Gastroesophageal sphincter (tissue), 3 donors: ENCODE results near the gene C4B.
A peak's percentile ranks its signal among the peaks of the same experiment; 100 is the strongest.

ENCODE experiments used
- CTCF ChIP-seq, 4 experiments: fragments of 200-600 bp in 2 of 4; fragments of 450-650 bp in 2 of 4; sonication (generic) in 1 of 4; IDR thresholded peaks; one replicate each; pipeline ENCODE4 v1.5.1; 2017 to 2019; ENCODE audit warnings: antibody characterized with exemption in 4 of 4, mild to moderate bottlenecking in 2 of 4, moderate library complexity in 2 of 4
- EP300 ChIP-seq: sonication (generic); formaldehyde crosslinking; IDR thresholded peaks from one replicate; pipeline ENCODE4 v1.6.1; 2017; ENCODE audit warnings: antibody characterized with exemption, mild to moderate bottlenecking
- POLR2A ChIP-seq, 2 donors: fragments of 450-650 bp; IDR thresholded peaks; one replicate each; pipeline ENCODE4 v1.6.1; 2017; ENCODE audit warnings: antibody characterized with exemption in 2 of 2, mild to moderate bottlenecking in 2 of 2, moderate library complexity in 1 of 2
- POLR2AphosphoS5 ChIP-seq: sonication (generic); formaldehyde crosslinking; IDR thresholded peaks from one replicate; pipeline ENCODE4 v1.6.1; 2017; ENCODE audit warnings: antibody characterized with exemption

- TF ChIP-seq EP300 (no peak), POLR2A (IDR thresholded peaks at IDR 0.05) (peak; percentile 57 to 60), CTCF (IDR thresholded peaks at IDR 0.05) (no peak), POLR2AphosphoS5 (peak; percentile 84)
Measured at GRCh38 chr6:31971993-31972708, 42.4 kb upstream of the C4B start, which contains the start of gene DXO.
